ENCODE measurements around the gene DCDC2B. TPM values are rescaled to one million over a fixed set of nuclear protein-coding genes. Genes with fewer than 3 reads are reported as not detected.
A peak's percentile ranks its signal among the peaks of the same experiment; 100 is the strongest.

The DCDC2B gene
- total and polyA plus RNA-seq, 2 of the 13 experiments (the other 11 are each of a cell fraction or from before 2014, with no cell fraction given): not detected

DNA sequence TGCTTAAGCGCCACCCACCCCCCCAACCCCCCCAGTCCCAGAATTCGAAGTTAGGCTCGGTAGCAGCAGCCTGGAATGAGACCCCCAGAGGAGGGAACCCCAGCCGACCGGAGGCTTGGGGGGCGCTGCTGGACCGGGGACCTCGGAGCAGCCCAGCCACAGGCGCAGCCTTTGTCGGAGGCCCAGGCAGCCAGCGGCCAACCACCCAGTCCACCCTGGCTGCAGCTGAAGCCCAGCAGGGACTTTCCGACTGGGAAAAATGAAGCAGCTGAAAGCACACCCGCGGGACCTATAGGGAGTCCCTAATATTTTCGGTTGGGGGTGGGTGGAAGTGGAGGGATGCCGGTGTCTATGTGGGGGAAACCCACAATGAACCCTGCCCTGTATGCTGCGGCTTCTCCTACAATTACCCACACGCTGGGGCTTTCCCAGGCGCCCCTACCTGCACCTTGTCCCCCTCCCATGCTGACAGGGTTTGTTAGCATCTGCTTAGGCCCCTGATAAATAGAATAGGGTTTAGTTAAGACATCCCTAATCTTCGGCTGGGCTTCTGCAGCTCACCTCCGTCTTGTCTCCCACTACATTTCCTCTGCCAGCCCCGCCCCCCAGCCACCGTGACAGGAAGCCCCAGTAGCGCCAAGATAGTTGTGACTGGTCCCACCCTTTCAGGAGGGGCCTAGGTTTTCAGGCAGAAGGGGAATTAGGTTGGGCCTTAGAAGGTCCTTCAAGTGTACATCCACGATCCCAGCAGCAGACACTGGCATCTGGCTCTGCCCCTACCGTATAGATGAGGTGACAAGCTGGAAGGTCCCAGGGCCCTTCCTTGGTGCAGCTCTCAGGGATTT lies 7.7 kb upstream of the DCDC2B start (continued):
- TF ChIP-seq, protein P1, sequence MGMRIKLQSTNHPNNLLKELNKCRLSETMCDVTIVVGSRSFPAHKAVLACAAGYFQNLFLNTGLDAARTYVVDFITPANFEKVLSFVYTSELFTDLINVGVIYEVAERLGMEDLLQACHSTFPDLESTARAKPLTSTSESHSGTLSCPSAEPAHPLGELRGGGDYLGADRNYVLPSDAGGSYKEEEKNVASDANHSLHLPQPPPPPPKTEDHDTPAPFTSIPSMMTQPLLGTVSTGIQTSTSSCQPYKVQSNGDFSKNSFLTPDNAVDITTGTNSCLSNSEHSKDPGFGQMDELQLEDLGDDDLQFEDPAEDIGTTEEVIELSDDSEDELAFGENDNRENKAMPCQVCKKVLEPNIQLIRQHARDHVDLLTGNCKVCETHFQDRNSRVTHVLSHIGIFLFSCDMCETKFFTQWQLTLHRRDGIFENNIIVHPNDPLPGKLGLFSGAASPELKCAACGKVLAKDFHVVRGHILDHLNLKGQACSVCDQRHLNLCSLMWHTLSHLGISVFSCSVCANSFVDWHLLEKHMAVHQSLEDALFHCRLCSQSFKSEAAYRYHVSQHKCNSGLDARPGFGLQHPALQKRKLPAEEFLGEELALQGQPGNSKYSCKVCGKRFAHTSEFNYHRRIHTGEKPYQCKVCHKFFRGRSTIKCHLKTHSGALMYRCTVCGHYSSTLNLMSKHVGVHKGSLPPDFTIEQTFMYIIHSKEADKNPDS (CRISPR knock-in tag; IDR thresholded peaks at IDR 0.05): no peak
- no peak for TF ChIP-seq GATA4 (IDR thresholded peaks at IDR 0.05; ENCODE audit: borderline replicate concordance, low read depth)
- TF ChIP-seq ETV5 (CRISPR knock-in tag; IDR thresholded peaks at IDR 0.05; ENCODE audit: borderline replicate concordance): no peak
- no peak for TF ChIP-seq ZNF570 (CRISPR knock-in tag; IDR thresholded peaks at IDR 0.05; ENCODE audit: borderline replicate concordance)
- no peak for TF ChIP-seq ZNF414 (CRISPR knock-in tag; IDR thresholded peaks at IDR 0.05)
- no peak for TF ChIP-seq IRX3 (CRISPR knock-in tag; IDR thresholded peaks at IDR 0.05; ENCODE audit: borderline replicate concordance, low read depth)
- no peak for TF ChIP-seq SMAD3 (CRISPR knock-in tag; IDR thresholded peaks at IDR 0.05)
- no peak for TF ChIP-seq PHF20 (CRISPR knock-in tag; IDR thresholded peaks at IDR 0.05)
- TF ChIP-seq ZNF556 (CRISPR knock-in tag; IDR thresholded peaks at IDR 0.05; ENCODE audit: borderline replicate concordance): no peak
- no peak for TF ChIP-seq ZNF326 (CRISPR knock-in tag; IDR thresholded peaks at IDR 0.05; ENCODE audit: borderline replicate concordance)
- no peak for TF ChIP-seq ZNF503 (CRISPR knock-in tag; IDR thresholded peaks at IDR 0.05)
- TF ChIP-seq RXRB (CRISPR knock-in tag; IDR thresholded peaks at IDR 0.05; ENCODE audit: borderline replicate concordance): no peak
- TF ChIP-seq, protein P2, sequence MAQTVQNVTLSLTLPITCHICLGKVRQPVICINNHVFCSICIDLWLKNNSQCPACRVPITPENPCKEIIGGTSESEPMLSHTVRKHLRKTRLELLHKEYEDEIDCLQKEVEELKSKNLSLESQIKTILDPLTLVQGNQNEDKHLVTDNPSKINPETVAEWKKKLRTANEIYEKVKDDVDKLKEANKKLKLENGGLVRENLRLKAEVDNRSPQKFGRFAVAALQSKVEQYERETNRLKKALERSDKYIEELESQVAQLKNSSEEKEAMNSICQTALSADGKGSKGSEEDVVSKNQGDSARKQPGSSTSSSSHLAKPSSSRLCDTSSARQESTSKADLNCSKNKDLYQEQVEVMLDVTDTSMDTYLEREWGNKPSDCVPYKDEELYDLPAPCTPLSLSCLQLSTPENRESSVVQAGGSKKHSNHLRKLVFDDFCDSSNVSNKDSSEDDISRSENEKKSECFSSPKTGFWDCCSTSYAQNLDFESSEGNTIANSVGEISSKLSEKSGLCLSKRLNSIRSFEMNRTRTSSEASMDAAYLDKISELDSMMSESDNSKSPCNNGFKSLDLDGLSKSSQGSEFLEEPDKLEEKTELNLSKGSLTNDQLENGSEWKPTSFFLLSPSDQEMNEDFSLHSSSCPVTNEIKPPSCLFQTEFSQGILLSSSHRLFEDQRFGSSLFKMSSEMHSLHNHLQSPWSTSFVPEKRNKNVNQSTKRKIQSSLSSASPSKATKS (CRISPR knock-in tag; IDR thresholded peaks at IDR 0.05): no peak
- TF ChIP-seq ZNF430 (CRISPR knock-in tag; IDR thresholded peaks at IDR 0.05): no peak
- 0 out of 2 replicates have a peak, but pooled peaks have one; percentile 44 for TF ChIP-seq PHF21A (CRISPR knock-in tag; IDR thresholded peaks at IDR 0.05)
- no peak for TF ChIP-seq ZNF644 (CRISPR knock-in tag; IDR thresholded peaks at IDR 0.05; ENCODE audit: low read depth)
- TF ChIP-seq KDM1A (CRISPR knock-in tag; IDR thresholded peaks at IDR 0.05): no peak
- TF ChIP-seq ATRX (CRISPR knock-in tag; IDR thresholded peaks at IDR 0.05; ENCODE audit: borderline replicate concordance): no peak
- TF ChIP-seq ZBTB49 (CRISPR knock-in tag; IDR thresholded peaks at IDR 0.05; ENCODE audit: borderline replicate concordance): no peak
- TF ChIP-seq ZKSCAN1 (IDR thresholded peaks at IDR 0.05; ENCODE audit: low read length): no peak
